Activated CD4-positive, alpha-beta T cell treated with anti-CD3 and anti-CD28 coated beads for 24 hours (primary cell): Measurements from ENCODE around the gene SLC25A36.
A peak's percentile ranks its signal among the peaks of the same experiment; 100 is the strongest.
"Not testable (repeated sequence)": the region's sequence is repeated elsewhere in the genome, so short reads cannot be mapped to it uniquely, and the experiment has no call there.

Experiments
- DNase-seq, 2 donors: peaks; one replicate each; pipeline ENCODE4 v3.0.0-alpha.2; 2020; ENCODE audit warnings: low read depth in 2 of 2

SLC25A36 gene

DNA sequence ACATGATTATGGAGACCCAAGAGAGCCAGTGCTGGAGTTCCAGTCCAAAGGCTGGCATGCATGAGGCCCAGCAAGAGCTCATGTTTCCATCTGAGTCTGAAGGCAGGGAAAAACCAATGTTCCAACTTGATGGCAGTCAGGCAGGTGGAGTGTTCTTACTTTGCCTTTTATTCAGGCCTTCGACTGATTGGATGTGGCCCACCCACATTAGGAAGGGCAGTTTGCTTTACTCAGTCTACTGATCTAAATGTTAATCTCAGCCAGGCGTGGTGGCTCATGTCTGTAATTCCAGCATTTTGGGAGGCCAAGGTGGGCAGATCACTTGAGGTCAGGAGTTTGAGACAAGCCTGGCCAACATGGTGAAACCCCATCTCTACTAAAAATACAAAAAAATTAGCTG is 53.2 kb downstream of the SLC25A36 start:
- DNase-seq = not testable (repeated sequence)

DNA sequence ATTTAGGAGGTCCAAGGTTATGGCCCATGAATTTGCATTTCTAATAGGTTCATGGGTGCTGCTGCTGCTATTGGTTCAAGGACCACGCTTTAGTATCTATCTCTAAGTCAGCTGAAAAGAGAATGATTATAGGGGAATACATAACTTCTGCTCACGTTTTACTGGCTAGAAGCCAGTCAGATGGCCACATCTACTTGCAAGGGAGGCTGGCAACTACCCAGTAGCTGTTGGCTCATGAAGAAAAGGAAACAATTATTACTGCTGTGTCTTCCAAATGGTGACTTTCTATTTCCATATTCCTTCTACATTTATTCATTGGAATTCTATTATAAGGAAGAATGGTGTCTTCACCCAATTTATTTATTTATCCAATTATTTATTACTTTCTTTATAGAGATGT is 54.2 kb downstream of the SLC25A36 start:
- DNase-seq = no peak

- DNase-seq = peak; percentile 2 to 26
Observed at GRCh38 chr3:141000027-141000663, 58.5 kb downstream of the SLC25A36 start.

- DNase-seq = no peak
Observed at GRCh38 chr3:141000686-141001085, 59.0 kb downstream of the SLC25A36 start.

- no peak for DNase-seq
Observed at GRCh38 chr3:141006344-141006743, 64.7 kb downstream of the SLC25A36 start.

GRCh38 chr3:141009496-141009895 is 67.9 kb downstream of the SLC25A36 start:
- DNase-seq = no peak

DNA sequence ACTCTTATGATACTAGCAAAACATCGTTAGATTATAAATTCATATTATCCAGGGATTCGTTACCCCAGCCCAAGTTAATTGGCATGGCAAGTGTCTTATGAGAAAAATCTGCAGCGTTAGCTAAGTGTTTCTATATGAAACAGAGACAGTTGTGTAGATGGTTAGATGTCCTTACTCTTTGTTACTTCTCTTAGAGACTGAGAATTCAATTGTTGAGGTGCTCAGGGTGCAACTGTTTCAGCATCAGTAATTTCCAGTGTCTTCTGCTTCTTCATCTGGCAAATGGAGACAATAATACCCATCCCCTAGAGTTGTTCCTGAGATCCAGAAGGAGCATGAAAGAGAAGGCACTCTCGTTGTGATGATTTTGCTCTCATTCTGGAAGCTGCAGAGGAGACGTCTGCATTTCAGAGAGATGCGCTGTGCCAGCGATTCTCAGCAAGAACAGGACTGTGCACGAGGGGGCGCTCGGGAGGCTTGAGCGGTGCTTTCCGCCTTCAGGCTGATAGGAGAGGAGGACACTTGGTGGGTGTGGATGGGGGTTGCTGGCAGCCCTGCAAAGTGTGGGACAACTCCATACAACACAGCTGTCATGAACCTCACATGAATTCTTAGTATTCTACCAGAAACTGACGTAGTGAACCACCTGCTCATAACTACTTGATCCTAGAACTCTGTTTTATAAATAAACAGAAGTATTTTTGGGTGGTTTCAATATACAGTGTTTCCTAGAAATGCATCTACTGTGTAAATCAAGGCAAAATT is 69.8 kb downstream of the SLC25A36 start:
- peak; percentile 63 to 80 for DNase-seq

GRCh38 chr3:141011997-141012262 is 70.3 kb downstream of the SLC25A36 start:
- no peak for DNase-seq

- no peak for DNase-seq
Observed at GRCh38 chr3:141012571-141012970, 70.9 kb downstream of the SLC25A36 start.

- DNase-seq = no peak
Observed at GRCh38 chr3:141015481-141015880, 73.8 kb downstream of the SLC25A36 start.

- DNase-seq = not testable (repeated sequence)
Observed at GRCh38 chr3:141017366-141018322, 76.0 kb downstream of the SLC25A36 start.

DNA sequence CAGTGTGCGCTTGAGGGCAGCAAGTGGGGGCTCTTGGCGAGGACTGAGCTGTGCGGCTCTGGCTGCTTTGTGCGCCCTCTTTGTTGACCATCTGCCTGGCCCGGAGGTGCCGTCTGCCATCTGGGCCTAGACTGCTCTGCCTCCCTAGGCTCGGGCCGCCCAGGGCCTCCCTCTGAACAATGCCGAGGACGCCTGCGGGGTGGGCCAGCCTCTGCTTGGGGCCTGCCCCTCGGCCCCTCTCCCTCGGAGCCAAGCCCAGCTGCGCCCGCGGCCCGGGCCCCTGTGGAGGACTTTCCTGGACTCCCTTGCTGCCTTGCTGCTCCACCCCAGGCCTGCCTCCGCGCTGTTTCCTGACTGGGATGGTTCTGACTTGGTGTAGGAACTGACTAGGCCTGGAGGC is 77.6 kb downstream of the SLC25A36 start:
- DNase-seq = no peak

DNA sequence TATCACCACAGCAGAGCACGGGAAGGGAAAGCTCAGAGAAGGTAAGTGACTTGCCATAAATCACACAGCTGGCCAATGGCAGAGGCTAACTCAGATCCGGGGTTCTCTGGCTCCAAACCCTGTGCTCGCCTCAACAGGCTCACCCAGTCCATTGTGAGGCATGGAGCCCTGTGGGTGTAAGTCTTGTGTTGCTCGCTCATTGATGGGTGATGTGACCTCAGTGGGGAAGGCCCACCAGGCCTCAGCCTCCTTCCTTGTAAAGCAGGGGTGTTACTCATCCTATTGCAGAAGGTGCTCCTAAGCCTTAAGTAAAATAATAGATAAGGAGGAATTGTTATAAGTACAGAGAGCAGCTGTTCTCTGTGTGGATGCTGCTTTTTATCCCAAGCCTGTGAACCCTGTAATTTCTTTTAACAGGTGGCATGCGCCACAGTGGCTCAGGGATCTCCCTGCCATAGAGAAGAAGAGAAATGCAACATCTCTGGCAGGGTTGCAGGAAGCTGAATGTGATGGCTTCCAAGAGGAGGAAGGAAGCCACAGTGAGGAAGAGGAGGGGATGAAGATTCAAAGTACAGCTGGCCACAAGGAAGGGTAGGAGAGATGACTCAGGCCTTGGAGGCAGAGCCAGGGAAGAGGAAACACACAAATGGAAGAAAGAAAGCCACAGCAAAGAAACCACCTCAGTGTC is 78.7 kb downstream of the SLC25A36 start:
- no peak for DNase-seq

- no peak for DNase-seq
Observed at GRCh38 chr3:141021261-141021660, 79.6 kb downstream of the SLC25A36 start.
